GM13976 (cell line): Measurements from ENCODE around the gene FOXD1.
A peak's percentile ranks its signal among the peaks of the same experiment; 100 is the strongest.

ENCODE experiments used
- DNase-seq: peaks from one replicate; pipeline ENCODE4 v3.0.0; 2012; ENCODE audit warnings: low spot score
- CTCF ChIP-seq: IDR thresholded peaks from 2 replicates; pipeline ENCODE4 v1.5.1; 2012; ENCODE audit warnings: borderline replicate concordance, mild to moderate bottlenecking; ENCODE audit not compliant: insufficient read depth; ENCODE audit errors: extremely low read depth, missing control alignments, control extremely low read depth
- in situ Hi-C: fragments of 300-500 bp; cut with MboI; formaldehyde crosslinking; loops from one replicate; pipeline ENCODE4 v1.12.0; 2022; ENCODE audit warnings: low sequenced_read_pairs, mixed read lengths, inconsistent platforms; ENCODE audit not compliant: unreplicated experiment

The FOXD1 gene

GRCh38 chr5:73441378-73441777 is 7.2 kb downstream of the FOXD1 start:
- in situ Hi-C loops = loop anchor here (10.0 kb wide), 1 partner anchor 137 kb away; no protein-coding TSS in a partner anchor
- no peak for DNase-seq
- no peak for TF ChIP-seq CTCF

GRCh38 chr5:73440262-73440661 is 8.3 kb downstream of the FOXD1 start:
- no peak for TF ChIP-seq CTCF
- DNase-seq = no peak
- in situ Hi-C loops = loop anchor here (10.0 kb wide), 1 partner anchor 135 kb away; no protein-coding TSS in a partner anchor

DNA sequence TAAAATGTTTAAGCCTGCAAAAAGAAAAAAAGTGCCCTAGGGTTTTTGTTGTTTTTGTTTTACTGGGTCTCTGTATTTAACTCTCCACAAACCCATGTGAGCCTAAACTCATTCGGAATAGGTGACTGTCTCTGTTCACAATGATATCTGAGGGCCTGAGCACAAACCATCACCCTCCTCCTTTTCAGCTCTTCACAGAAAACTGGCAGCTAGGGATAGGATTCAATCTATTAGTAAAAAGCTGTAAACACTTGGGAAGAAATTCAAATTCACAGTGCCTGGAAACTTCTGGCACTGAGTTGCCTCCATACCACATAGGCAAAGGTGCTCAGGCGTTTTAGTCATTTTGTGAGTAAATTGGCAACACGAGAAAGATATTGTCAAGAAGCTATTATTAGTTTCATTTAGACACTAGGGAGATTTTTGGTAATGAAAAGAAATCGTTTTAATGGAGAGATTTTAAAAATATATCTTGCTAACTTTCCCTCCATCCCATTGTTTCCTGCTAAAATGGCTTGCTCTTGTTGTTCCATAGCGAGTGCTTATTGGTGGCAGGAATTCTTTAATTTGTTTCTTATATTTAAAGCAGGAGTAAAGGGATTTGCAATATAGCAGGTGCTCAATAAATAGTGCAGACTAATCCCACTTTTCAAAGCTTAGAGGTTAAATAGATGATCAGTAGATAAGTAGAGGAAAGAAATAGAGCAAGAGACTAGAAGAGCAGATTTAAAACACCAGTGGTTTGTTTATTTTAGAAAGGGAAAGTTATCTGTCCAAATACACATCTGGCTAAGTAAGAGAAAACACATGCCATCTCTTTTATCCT is 9.7 kb downstream of the FOXD1 start:
- DNase-seq = no peak
- in situ Hi-C loops = no loop called here
- no peak for TF ChIP-seq CTCF

GRCh38 chr5:73437777-73438644 is 10.6 kb downstream of the FOXD1 start:
- DNase-seq = no peak
- TF ChIP-seq CTCF = no peak
- in situ Hi-C loops = no loop called here

GRCh38 chr5:73437101-73437776 is 11.3 kb downstream of the FOXD1 start:
- in situ Hi-C loops = no loop called here
- no peak for TF ChIP-seq CTCF

GRCh38 chr5:73436535-73437100 is 12.0 kb downstream of the FOXD1 start:
- DNase-seq = peak; percentile 39
- TF ChIP-seq CTCF = no peak
- in situ Hi-C loops = no loop called here

More at GRCh38 chr5:73437101-73437776, 11.3 kb downstream of the FOXD1 start:
- DNase-seq = peak; percentile 50
